ENCODE results near the gene PKIG. TPM values are rescaled to one million over a fixed set of nuclear protein-coding genes. Genes with fewer than 3 reads are reported as not detected.

The PKIG gene
- polyA plus RNA-seq, 1 donor from 2014 or later, result 174 TPM

- H3K9me2 ChIP-seq (ENCODE audit: insufficient read depth, low read length), result no peaks in the 10 kb centered on the region
- no peaks in the 10 kb centered on the region for H4K20me1 ChIP-seq (ENCODE audit: insufficient read depth)
- no peak overlapping the region for H3K27ac ChIP-seq (ENCODE audit: low read length)
- H2AFZ ChIP-seq (ENCODE audit: low read depth, low read length), result no peak overlapping the region
- H3K9ac ChIP-seq (ENCODE audit: low read length), result no peak overlapping the region
- no peak for TF ChIP-seq TAF1 (IDR thresholded peaks at IDR 0.05; ENCODE audit: low read depth)
- no peak for TF ChIP-seq RAD21 (conservative IDR thresholded peaks at IDR 0.05)
- no peak for TF ChIP-seq POLR2AphosphoS5 (IDR thresholded peaks at IDR 0.05)
- no peak for TF ChIP-seq CTCF (IDR thresholded peaks at IDR 0.05; ENCODE audit: poor library complexity, severe bottlenecking)
- no peak for TF ChIP-seq EZH2 (IDR thresholded peaks at IDR 0.05; ENCODE audit: borderline replicate concordance, insufficient read depth, low read length, poor library complexity, severe bottlenecking)
- TF ChIP-seq EP300 (conservative IDR thresholded peaks at IDR 0.05; ENCODE audit: poor library complexity, severe bottlenecking), result no peak
- TF ChIP-seq SMC3 (conservative IDR thresholded peaks at IDR 0.05; ENCODE audit: poor library complexity), result no peak
- TF ChIP-seq MXI1 (conservative IDR thresholded peaks at IDR 0.05; ENCODE audit: poor library complexity, severe bottlenecking), result no peak
- TF ChIP-seq REST (IDR thresholded peaks at IDR 0.05; ENCODE audit: borderline replicate concordance), result no peak
- H3F3A ChIP-seq (ENCODE audit: insufficient read depth, low read length, poor library complexity, severe bottlenecking), result no peaks in the 10 kb centered on the region
- H3K36me3 ChIP-seq (ENCODE audit: insufficient read depth, low read length), result no peaks in the 10 kb centered on the region
- no peak overlapping the region for H3K4me3 ChIP-seq (ENCODE audit: low read length)
- H3K4me2 ChIP-seq (ENCODE audit: low read length), result no peak overlapping the region
- H3K27me3 ChIP-seq (ENCODE audit: insufficient read depth, low read depth, low read length), result no peaks in the 10 kb centered on the region
- H3K9me3 ChIP-seq (ENCODE audit: low read length), result no peaks in the 10 kb centered on the region
- peaks cover 10% of the 10 kb centered on the region for H3K79me2 ChIP-seq (replicated peaks; ENCODE audit: insufficient read depth, low read length)
Observed at GRCh38 chr20:44570367-44570766, 12.0 kb upstream of the PKIG start.

DNA sequence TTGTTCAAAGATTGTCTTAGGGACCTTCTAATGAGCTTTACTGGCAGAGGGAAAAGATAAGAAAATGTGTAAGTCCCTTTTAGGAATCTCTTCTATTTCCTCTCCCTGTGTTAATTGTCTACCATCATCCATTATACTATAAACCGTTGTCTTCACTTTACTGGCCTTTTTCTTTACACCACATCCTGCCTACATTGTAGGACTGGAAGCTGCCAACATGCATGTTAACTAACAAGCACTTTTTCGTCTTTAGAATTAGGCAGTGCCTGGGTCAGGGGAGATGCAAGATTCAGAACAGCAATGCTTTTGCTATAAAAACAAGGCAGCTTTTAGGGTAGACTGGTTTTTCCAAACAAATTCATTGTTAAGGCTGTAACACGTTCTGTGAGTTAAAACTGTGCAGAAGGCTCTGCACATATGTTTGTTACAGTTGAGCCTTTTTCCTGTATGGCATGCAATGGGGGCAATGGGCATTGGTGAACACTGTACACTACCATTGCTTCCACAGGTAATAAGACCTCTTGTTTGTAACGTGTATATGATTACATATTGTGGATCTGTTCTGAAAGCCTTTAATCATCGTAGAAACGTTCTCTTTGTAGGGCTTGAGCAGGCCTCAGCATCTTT lies 10.9 kb upstream of the PKIG start:
- H3F3A ChIP-seq (ENCODE audit: insufficient read depth, low read length, poor library complexity, severe bottlenecking), result no peaks in the 10 kb centered on the region
- H3K27ac ChIP-seq (ENCODE audit: low read length), result no peak overlapping the region
- no peak overlapping the region for H3K9ac ChIP-seq (ENCODE audit: low read length)
- H3K9me2 ChIP-seq (ENCODE audit: insufficient read depth, low read length), result no peaks in the 10 kb centered on the region
- H3K36me3 ChIP-seq (ENCODE audit: insufficient read depth, low read length), result no peaks in the 10 kb centered on the region
- H2AFZ ChIP-seq (ENCODE audit: low read depth, low read length), result no peak overlapping the region
- peaks cover 10% of the 10 kb centered on the region for H3K79me2 ChIP-seq (replicated peaks; ENCODE audit: insufficient read depth, low read length)
- no peaks in the 10 kb centered on the region for H3K27me3 ChIP-seq (ENCODE audit: insufficient read depth, low read depth, low read length)
- no peaks in the 10 kb centered on the region for H4K20me1 ChIP-seq (ENCODE audit: insufficient read depth)
- no peak overlapping the region for H3K4me3 ChIP-seq (ENCODE audit: low read length)
- no peak for TF ChIP-seq EZH2 (IDR thresholded peaks at IDR 0.05; ENCODE audit: borderline replicate concordance, insufficient read depth, low read length, poor library complexity, severe bottlenecking)
- TF ChIP-seq EP300 (conservative IDR thresholded peaks at IDR 0.05; ENCODE audit: poor library complexity, severe bottlenecking), result no peak
- no peak for TF ChIP-seq REST (IDR thresholded peaks at IDR 0.05; ENCODE audit: borderline replicate concordance)
- TF ChIP-seq TAF1 (IDR thresholded peaks at IDR 0.05; ENCODE audit: low read depth), result no peak
- no peak overlapping the region for H3K4me2 ChIP-seq (ENCODE audit: low read length)
- H3K9me3 ChIP-seq (ENCODE audit: low read length), result no peaks in the 10 kb centered on the region

Data from neural cell (in vitro differentiated cells).